ENCODE measurements around the gene CACNA2D2.

Gene CACNA2D2

GRCh38 chr3:50358911-50359759 is 144.3 kb downstream of the CACNA2D2 start, which contains the start of gene TMEM115:
Gene TMEM115, minus strand, starts transcription at chr3:50359521. Its CDS starts 458 bp downstream, at chr3:50359063.
- peak; percentile 97 for DNase-seq

GRCh38 chr3:50358355-50358910 is 145.0 kb downstream of the CACNA2D2 start:
- no peak for DNase-seq

- no peak for DNase-seq
These were observed 146.0 kb downstream of the CACNA2D2 start for GRCh38 chr3:50357481-50357880.

GRCh38 chr3:50356553-50356952 is 146.9 kb downstream of the CACNA2D2 start:
- no peak for DNase-seq

- DNase-seq, result no peak
These were observed 147.4 kb downstream of the CACNA2D2 start for GRCh38 chr3:50355829-50356552.

- DNase-seq, result no peak
These were observed 148.6 kb downstream of the CACNA2D2 start for GRCh38 chr3:50354850-50355249.

- no peak for DNase-seq
These were observed 149.2 kb downstream of the CACNA2D2 start for GRCh38 chr3:50354186-50354764.

GRCh38 chr3:50353245-50354004 is 150.0 kb downstream of the CACNA2D2 start:
- DNase-seq, result no peak

- no peak for DNase-seq
These were observed 150.7 kb downstream of the CACNA2D2 start for GRCh38 chr3:50352781-50353180.

- no peak for DNase-seq
These were observed 152.1 kb downstream of the CACNA2D2 start for GRCh38 chr3:50351323-50351697.

GRCh38 chr3:50350527-50351322 is 152.7 kb downstream of the CACNA2D2 start, which contains the start of the genes CYB561D2 and NPRL2:
Gene CYB561D2, plus strand, starts transcription at chr3:50350862. Its CDS starts 572 bp downstream, at chr3:50351434.
Gene NPRL2, minus strand, starts transcription at chr3:50350775. Its CDS starts 123 bp downstream, at chr3:50350652.
- DNase-seq, result peak; percentile 97

GRCh38 chr3:50350213-50350526 is 153.3 kb downstream of the CACNA2D2 start:
- DNase-seq, result no peak

- peak; percentile 79 for DNase-seq
These were observed 156.1 kb downstream of the CACNA2D2 start for GRCh38 chr3:50347187-50347813.

GRCh38 chr3:50345586-50346234 is 157.7 kb downstream of the CACNA2D2 start, which contains the start of gene ZMYND10:
Gene ZMYND10, minus strand, starts transcription at chr3:50345732. Its CDS starts 153 bp downstream, at chr3:50345579.
- DNase-seq, result peak; percentile 68

GRCh38 chr3:50345008-50345407 is 158.4 kb downstream of the CACNA2D2 start:
- DNase-seq, result no peak

GRCh38 chr3:50342813-50343633 is 160.4 kb downstream of the CACNA2D2 start:
- no peak for DNase-seq

- no peak for DNase-seq
These were observed 161.3 kb downstream of the CACNA2D2 start for GRCh38 chr3:50341996-50342650.

- no peak for DNase-seq
These were observed 161.9 kb downstream of the CACNA2D2 start for GRCh38 chr3:50341537-50341936.
